ENCODE measurements around the gene STAG3. TPM values are rescaled to one million over a fixed set of nuclear protein-coding genes. Genes with fewer than 3 reads are reported as not detected.

STAG3 gene
- total and polyA plus RNA-seq, 9 of the 15 experiments (the other 6 are each of a cell fraction or from before 2014, with no cell fraction given): 0.54 to 2.5 (median 1.7) TPM

DNA sequence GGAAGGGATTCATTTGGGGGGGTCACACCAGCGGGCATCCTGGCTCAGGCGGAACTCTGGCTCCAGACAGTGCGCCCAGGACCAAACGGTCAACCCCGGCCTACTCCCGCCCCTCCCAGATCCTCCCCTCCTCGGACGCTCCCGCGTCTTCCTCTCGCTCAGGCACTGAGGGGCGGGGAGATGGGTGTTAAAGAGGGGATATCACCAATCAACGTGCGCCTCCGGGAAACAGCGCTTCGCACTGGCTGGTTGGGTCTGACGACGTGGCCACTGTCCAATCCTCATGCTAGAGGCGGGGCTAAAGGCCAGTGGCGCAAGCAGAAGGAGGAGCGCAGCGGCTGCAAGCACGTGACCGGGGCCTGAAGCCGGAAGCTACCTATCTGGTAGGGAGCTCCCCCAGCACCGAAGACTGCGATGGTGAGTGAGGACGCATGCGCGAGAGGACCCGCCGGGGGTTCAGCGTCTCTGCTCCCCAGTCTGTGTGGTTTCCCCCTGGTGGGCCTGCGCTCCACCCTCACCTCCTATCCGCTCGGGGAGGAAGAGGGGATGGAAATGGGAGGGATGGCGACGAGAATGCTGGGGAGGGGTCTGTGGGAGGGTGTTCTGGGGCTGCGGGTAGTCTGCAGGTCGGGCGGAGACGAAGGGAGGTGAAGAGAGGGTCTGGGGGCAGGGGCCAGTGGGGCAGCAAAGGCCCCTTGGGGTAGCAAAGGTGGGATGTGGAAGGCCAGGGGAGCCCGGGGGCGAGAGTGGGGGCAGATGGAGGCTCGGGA, 29.0 kb upstream of the STAG3 start, which contains the start of gene LAMTOR4 (continued):
- TF ChIP-seq NFRKB (IDR thresholded peaks at IDR 0.05; ENCODE audit: low read depth): 0 out of 2 replicates have a peak, but pooled peaks have one; percentile 11

DNA sequence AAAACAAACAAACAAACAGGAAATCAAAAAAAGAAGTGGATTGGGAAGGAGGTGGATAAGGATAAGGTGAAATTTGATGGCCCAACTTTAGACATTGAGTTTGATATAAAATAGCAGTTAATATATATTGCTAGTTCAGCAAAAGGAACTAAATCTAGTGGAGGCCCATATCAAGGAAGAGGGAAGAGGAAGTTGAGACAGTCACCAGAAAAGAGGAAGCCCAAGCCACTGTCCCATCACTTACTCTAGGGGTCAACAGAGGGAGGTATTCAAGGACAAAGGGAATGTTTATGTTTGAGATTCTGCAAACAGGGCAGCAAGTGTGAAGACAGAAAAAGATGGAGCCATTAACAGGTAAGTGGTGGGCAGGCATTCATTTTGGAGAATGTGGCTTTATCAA, 25.3 kb upstream of the STAG3 start:
- H3K27me3 ChIP-seq (ENCODE audit: control insufficient read depth in 2 of 2, insufficient read depth in 2 of 2, low read length in 2 of 2): no peaks in the 10 kb centered on the region
- no peak overlapping the region for H2AFZ ChIP-seq (ENCODE audit: low read depth, low read length)
- no peaks in the 10 kb centered on the region for H3K9me1 ChIP-seq (ENCODE audit: control insufficient read depth, insufficient read depth, low read length)
- peaks cover 7% of the 10 kb centered on the region for H4K20me1 ChIP-seq (replicated peaks; ENCODE audit: control insufficient read depth, insufficient read depth, low read length)
- ChIA-PET CTCF (ENCODE audit: low intra/inter-chr PET ratio) (no interaction called here), POLR2A (interaction anchor here (0.8 kb wide), 1 partner anchor 25 kb away, joined by 6 read pairs; the partner anchor contains the start of gene GPC2)
- ATAC-seq (no peak), DNase-seq (ENCODE audit: extremely low read depth in 1 of 4, low spot score in 3 of 4) (peak in 1 of 4 experiments; percentile 51), FAIRE-seq (peak; percentile 15)
- in situ Hi-C loops (cut with MboI): no loop called here
- H3K36me3 ChIP-seq (ENCODE audit: control insufficient read depth, insufficient read depth, low read length): peaks cover 64% of the 10 kb centered on the region
- BruUV-seq (replicated peaks): TSS peak; percentile 15
- no peak overlapping the region for H3K27ac ChIP-seq (ENCODE audit: extremely low read depth, low read depth, low read length)
- H3K4me1 ChIP-seq (replicated peaks in 1 of 2; ENCODE audit: control insufficient read depth in 2 of 2, insufficient read depth in 2 of 2, low read length in 2 of 2): peaks cover 29 to 73% of the 10 kb centered on the region in 2 experiments
- H3K79me2 ChIP-seq (ENCODE audit: control insufficient read depth, insufficient read depth, low read length): peaks cover 36% of the 10 kb centered on the region
- intact Hi-C loops (cut with micrococcal nuclease): no loop called here
- H3K9ac ChIP-seq (ENCODE audit: insufficient read depth in 1 of 2, low read depth in 2 of 2, low read length in 2 of 2): no peak overlapping the region
- no peak overlapping the region for H3K4me3 ChIP-seq
- H3K4me2 ChIP-seq (ENCODE audit: insufficient read depth, low read length): no peak overlapping the region
- no peaks in the 10 kb centered on the region for H3K9me3 ChIP-seq (replicated peaks; ENCODE audit: control insufficient read depth, insufficient read depth, low read depth, low read length)
- TF ChIP-seq C11orf30 (IDR thresholded peaks at IDR 0.05; ENCODE audit: low read depth): peak; percentile 93
- no peak for TF ChIP-seq PCBP2 (IDR thresholded peaks at IDR 0.05; ENCODE audit: low read depth, low read length, poor library complexity, severe bottlenecking)
- TF ChIP-seq, protein P1, sequence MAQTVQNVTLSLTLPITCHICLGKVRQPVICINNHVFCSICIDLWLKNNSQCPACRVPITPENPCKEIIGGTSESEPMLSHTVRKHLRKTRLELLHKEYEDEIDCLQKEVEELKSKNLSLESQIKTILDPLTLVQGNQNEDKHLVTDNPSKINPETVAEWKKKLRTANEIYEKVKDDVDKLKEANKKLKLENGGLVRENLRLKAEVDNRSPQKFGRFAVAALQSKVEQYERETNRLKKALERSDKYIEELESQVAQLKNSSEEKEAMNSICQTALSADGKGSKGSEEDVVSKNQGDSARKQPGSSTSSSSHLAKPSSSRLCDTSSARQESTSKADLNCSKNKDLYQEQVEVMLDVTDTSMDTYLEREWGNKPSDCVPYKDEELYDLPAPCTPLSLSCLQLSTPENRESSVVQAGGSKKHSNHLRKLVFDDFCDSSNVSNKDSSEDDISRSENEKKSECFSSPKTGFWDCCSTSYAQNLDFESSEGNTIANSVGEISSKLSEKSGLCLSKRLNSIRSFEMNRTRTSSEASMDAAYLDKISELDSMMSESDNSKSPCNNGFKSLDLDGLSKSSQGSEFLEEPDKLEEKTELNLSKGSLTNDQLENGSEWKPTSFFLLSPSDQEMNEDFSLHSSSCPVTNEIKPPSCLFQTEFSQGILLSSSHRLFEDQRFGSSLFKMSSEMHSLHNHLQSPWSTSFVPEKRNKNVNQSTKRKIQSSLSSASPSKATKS (CRISPR knock-in tag; IDR thresholded peaks at IDR 0.05): no peak
- TF ChIP-seq ASH1L (IDR thresholded peaks at IDR 0.05; ENCODE audit: borderline replicate concordance, low read depth, partially characterized antibody): peak; percentile 27
- TF ChIP-seq ZNF785 (CRISPR knock-in tag; IDR thresholded peaks at IDR 0.05): no peak
- TF ChIP-seq SMARCA5 (IDR thresholded peaks at IDR 0.05): peak; percentile 39; the same call in 1 of the 2 replicates
- TF ChIP-seq NRF1 (conservative IDR thresholded peaks at IDR 0.05 in 1 of 2, IDR thresholded peaks at IDR 0.05 in 1 of 2): 0 out of 4 replicates have a peak, but pooled peaks of 1 of the 2 experiments have one; percentile 17
- TF ChIP-seq, protein P2, sequence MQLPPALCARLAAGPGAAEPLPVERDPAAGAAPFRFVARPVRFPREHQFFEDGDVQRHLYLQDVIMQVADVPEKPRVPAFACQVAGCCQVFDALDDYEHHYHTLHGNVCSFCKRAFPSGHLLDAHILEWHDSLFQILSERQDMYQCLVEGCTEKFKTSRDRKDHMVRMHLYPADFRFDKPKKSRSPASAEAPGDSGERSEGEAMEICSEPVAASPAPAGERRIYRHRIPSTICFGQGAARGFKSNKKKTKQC (CRISPR knock-in tag; IDR thresholded peaks at IDR 0.05): no peak
- 0 out of 2 replicates have a peak, but pooled peaks have one; percentile 9 for TF ChIP-seq POLR2A (conservative IDR thresholded peaks at IDR 0.05)
- TF ChIP-seq KDM1A (IDR thresholded peaks at IDR 0.05): peak; percentile 27 to 41; a peak in 2 of 4 replicates
- TF ChIP-seq MAZ (CRISPR knock-in tag; conservative IDR thresholded peaks at IDR 0.05 in 1 of 2, IDR thresholded peaks at IDR 0.05 in 1 of 2): 0 out of 4 replicates have a peak, but pooled peaks of 1 of the 2 experiments have one; percentile 7
- peak in 1 of 2 experiments; percentile 70; a peak in 2 of 4 replicates for TF ChIP-seq RCOR1 (IDR thresholded peaks at IDR 0.05; ENCODE audit: borderline replicate concordance in 1 of 2, low read depth in 2 of 2, low read length in 2 of 2)
- TF ChIP-seq ZNF696 (CRISPR knock-in tag; conservative IDR thresholded peaks at IDR 0.05): no peak
- peak; percentile 73 to 92; a peak in 3 of 4 replicates for TF ChIP-seq ETV6 (IDR thresholded peaks at IDR 0.05; ENCODE audit: borderline replicate concordance in 1 of 2, low read depth in 2 of 2, low read length in 1 of 2)
- no peak for TF ChIP-seq ETV6 (CRISPR knock-in tag; IDR thresholded peaks at IDR 0.05; ENCODE audit: borderline replicate concordance)
- TF ChIP-seq MTA2 (IDR thresholded peaks at IDR 0.05; ENCODE audit: low read depth): no peak
- TF ChIP-seq GATAD2A (IDR thresholded peaks at IDR 0.05): no peak

All from K562 (cell line).